Liver (tissue), 9 donors: ENCODE data around the gene MGAT4A. TPM values are rescaled to one million over a fixed set of nuclear protein-coding genes. Genes with fewer than 3 reads are reported as not detected.

Source experiments
- DNase-seq: peaks from one replicate; pipeline ENCODE4 v3.0.0-alpha.2; 2017; ENCODE audit warnings: low spot score
- H3K27ac ChIP-seq, 2 donors: one replicate each; pipeline ENCODE4 v1.7.0; 2013; ENCODE audit warnings: inconsistent platforms in 2 of 2, low read length in 2 of 2, control low read depth in 1 of 2, low read depth in 1 of 2, mild to moderate bottlenecking in 1 of 2
- H3K27me3 ChIP-seq, 4 donors: one replicate each; pipeline versions ENCODE4 v1.6.1 to v1.7.0; 2013; ENCODE audit warnings: low read length in 3 of 4, inconsistent platforms in 1 of 4, mild to moderate bottlenecking in 1 of 4, moderate library complexity in 1 of 4; ENCODE audit not compliant: control insufficient read depth in 4 of 4, insufficient read depth in 4 of 4
- H3K36me3 ChIP-seq, 4 donors: one replicate each; pipeline versions ENCODE4 v1.6.1 to v1.7.0; 2013; ENCODE audit warnings: low read length in 3 of 4, mild to moderate bottlenecking in 3 of 4, low read depth in 1 of 4, moderate library complexity in 1 of 4; ENCODE audit not compliant: control insufficient read depth in 4 of 4, insufficient read depth in 3 of 4
- H3K4me1 ChIP-seq, 4 donors: one replicate each; pipeline versions ENCODE4 v1.6.1 to v1.7.0; 2013; ENCODE audit warnings: low read length in 3 of 4, mild to moderate bottlenecking in 3 of 4, moderate library complexity in 1 of 4; ENCODE audit not compliant: control insufficient read depth in 4 of 4, insufficient read depth in 4 of 4
- H3K4me3 ChIP-seq, 3 donors: one replicate each; pipeline versions ENCODE4 v1.6.1 to v1.7.0; 2013; ENCODE audit warnings: low read length in 3 of 3, control low read depth in 1 of 3, low read depth in 1 of 3, mild to moderate bottlenecking in 1 of 3
- H3K9ac ChIP-seq, 2 donors: one replicate each; pipeline ENCODE4 v1.7.0; 2013; ENCODE audit warnings: low read length in 2 of 2, mild to moderate bottlenecking in 2 of 2, moderate library complexity in 2 of 2, control low read depth in 1 of 2, low read depth in 1 of 2
- H3K9me3 ChIP-seq, 4 donors: one replicate each; pipeline versions ENCODE4 v1.6.1 to v1.7.0; 2013; ENCODE audit warnings: low read length in 3 of 4; ENCODE audit not compliant: control insufficient read depth in 4 of 4
- CTCF ChIP-seq: fragments of 150-350 bp; IDR thresholded peaks from 2 replicates; pipeline ENCODE4 v1.5.1; 2017; ENCODE audit warnings: improper control_type of control experiment, low read depth, low read length; ENCODE audit not compliant: missing input control
- EGR1 ChIP-seq, 2 donors: IDR thresholded peaks; 2 replicates each; pipeline ENCODE4 v1.6.1; 2016 to 2018; ENCODE audit warnings: antibody characterized with exemption in 2 of 2, low read depth in 2 of 2
- FOXA1 ChIP-seq: IDR thresholded peaks from 2 replicates; pipeline ENCODE4 v1.6.1; 2016; ENCODE audit warnings: antibody characterized with exemption
- FOXA2 ChIP-seq: IDR thresholded peaks from 2 replicates; pipeline ENCODE4 v1.6.1; 2016; ENCODE audit warnings: antibody characterized with exemption
- GABPA ChIP-seq, 2 donors: IDR thresholded peaks in 1 of 2; conservative IDR thresholded peaks in 1 of 2; 2 replicates each; pipeline ENCODE4 v1.6.1; 2016; ENCODE audit warnings: antibody characterized with exemption in 2 of 2, mild to moderate bottlenecking in 1 of 2, moderate library complexity in 1 of 2
- HNF4A ChIP-seq, 2 donors: conservative IDR thresholded peaks; 2 replicates each; pipeline ENCODE4 v1.6.1; 2016; ENCODE audit warnings: antibody characterized with exemption in 2 of 2, mild to moderate bottlenecking in 2 of 2
- HNF4G ChIP-seq: IDR thresholded peaks from 2 replicates; pipeline ENCODE4 v1.6.1; 2016; ENCODE audit warnings: antibody characterized with exemption
- JUND ChIP-seq, 2 donors: IDR thresholded peaks; 2 replicates each; pipeline ENCODE4 v1.6.1; 2016; ENCODE audit warnings: antibody characterized with exemption in 2 of 2
- MAX ChIP-seq: IDR thresholded peaks from 2 replicates; pipeline ENCODE4 v1.6.1; 2016; ENCODE audit warnings: antibody characterized with exemption
- NR2F2 ChIP-seq: IDR thresholded peaks from 2 replicates; pipeline ENCODE4 v1.6.1; 2016; ENCODE audit warnings: antibody characterized with exemption
- RAD21 ChIP-seq, 2 donors: IDR thresholded peaks; 2 replicates each; pipeline ENCODE4 v1.6.1; 2016; ENCODE audit warnings: antibody characterized with exemption in 2 of 2, mild to moderate bottlenecking in 2 of 2
- RXRA ChIP-seq, 2 donors: IDR thresholded peaks; 2 replicates each; pipeline ENCODE4 v1.6.1; 2017 to 2018; ENCODE audit warnings: antibody characterized with exemption in 2 of 2, mild to moderate bottlenecking in 1 of 2
- SP1 ChIP-seq: IDR thresholded peaks from 2 replicates; pipeline ENCODE4 v1.6.1; 2018; ENCODE audit warnings: antibody characterized with exemption, mild to moderate bottlenecking
- TAF1 ChIP-seq: conservative IDR thresholded peaks from 2 replicates; pipeline ENCODE4 v1.6.1; 2016; ENCODE audit warnings: antibody characterized with exemption, mild to moderate bottlenecking
- YY1 ChIP-seq: IDR thresholded peaks from 2 replicates; pipeline ENCODE4 v1.6.1; 2016; ENCODE audit warnings: antibody characterized with exemption, mild to moderate bottlenecking
- WGBS: extraction: QIAGEN DNeasy Blood & Tissue Kit; methylation state at CpG from one replicate; pipeline ENCODE4 v1.1.7; 2013; 5-methylcytosine and 5-hydroxymethylcytosine counted together
- polyA plus RNA-seq, 2 donors: library from polyadenylated mRNA; stranded (reverse) in 1 of 2; unstranded in 1 of 2; fragments of 200-250 nt in 1 of 2; fragments of >200 nt in 1 of 2; fragmentation: Nextera tagmentation in 1 of 2; extraction: Ambion mirVana in 1 of 2; gene quantifications; one replicate each; pipeline versions ENCODE4 v1.2.1 to v1.2.3, GENCODE V29; 2013 to 2015
- total RNA-seq, 2 donors: library from RNA; depleted of rRNA; stranded (reverse); fragments of >200 nt; gene quantifications; one replicate each; pipeline ENCODE4 v1.2.3, GENCODE V29; 2014
- TF ChIP-seq, protein P1 (sequence below): IDR thresholded peaks from 2 replicates; pipeline ENCODE4 v1.6.1; 2016; ENCODE audit warnings: antibody characterized with exemption
- TF ChIP-seq, protein P2 (sequence below): IDR thresholded peaks from 2 replicates; pipeline ENCODE4 v1.6.1; 2016; ENCODE audit warnings: antibody characterized with exemption, mild to moderate bottlenecking
- TF ChIP-seq, protein P3 (sequence below): IDR thresholded peaks from 2 replicates; pipeline ENCODE4 v1.6.1; 2016; ENCODE audit warnings: antibody characterized with exemption
- donor health status: healthy.
- donor health status: healthy.
- donor health status: healthy.
- donor health status: healthy.
- donor health status: healthy.

MGAT4A gene
- total and polyA plus RNA-seq, 4 donors, result 2.7 to 17.3 (median 5.4) TPM

GRCh38 chr2:98615481-98615880 is 115.5 kb downstream of the MGAT4A start:
- 96% methylated on average over 5 of the region's 5 CpGs for WGBS
- peaks cover 3 to 54% (median 46%) of the 10 kb centered on the region in 4 donors for H3K36me3 ChIP-seq

More at GRCh38 chr2:98615481-98615880, 115.5 kb downstream of the MGAT4A start:
- Histone ChIP-seq H3K27me3 (no peaks in the 10 kb centered on the region), H3K4me3 (no peak overlapping the region), H3K9ac (no peak overlapping the region), H3K27ac (no peak overlapping the region), H3K9me3 (no peaks in the 10 kb centered on the region), H3K4me1 (peaks cover under 1 to 2% (median 1%) of the 10 kb centered on the region in 4 donors)
- no peak for TF ChIP-seq GABPA (IDR thresholded peaks at IDR 0.05 in 1 of 2, conservative IDR thresholded peaks at IDR 0.05 in 1 of 2)
- no peak for TF ChIP-seq NR2F2
- TF ChIP-seq EGR1 (IDR thresholded peaks at IDR 0.05; ENCODE audit: low read depth in 2 of 2), result no peak
- no peak for TF ChIP-seq FOXA2
- no peak for TF ChIP-seq MAX
- TF ChIP-seq, protein P1, sequence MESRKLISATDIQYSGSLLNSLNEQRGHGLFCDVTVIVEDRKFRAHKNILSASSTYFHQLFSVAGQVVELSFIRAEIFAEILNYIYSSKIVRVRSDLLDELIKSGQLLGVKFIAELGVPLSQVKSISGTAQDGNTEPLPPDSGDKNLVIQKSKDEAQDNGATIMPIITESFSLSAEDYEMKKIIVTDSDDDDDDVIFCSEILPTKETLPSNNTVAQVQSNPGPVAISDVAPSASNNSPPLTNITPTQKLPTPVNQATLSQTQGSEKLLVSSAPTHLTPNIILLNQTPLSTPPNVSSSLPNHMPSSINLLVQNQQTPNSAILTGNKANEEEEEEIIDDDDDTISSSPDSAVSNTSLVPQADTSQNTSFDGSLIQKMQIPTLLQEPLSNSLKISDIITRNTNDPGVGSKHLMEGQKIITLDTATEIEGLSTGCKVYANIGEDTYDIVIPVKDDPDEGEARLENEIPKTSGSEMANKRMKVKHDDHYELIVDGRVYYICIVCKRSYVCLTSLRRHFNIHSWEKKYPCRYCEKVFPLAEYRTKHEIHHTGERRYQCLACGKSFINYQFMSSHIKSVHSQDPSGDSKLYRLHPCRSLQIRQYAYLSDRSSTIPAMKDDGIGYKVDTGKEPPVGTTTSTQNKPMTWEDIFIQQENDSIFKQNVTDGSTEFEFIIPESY, result no peak
- no peak for TF ChIP-seq HNF4A (conservative IDR thresholded peaks at IDR 0.05)
- no peak for TF ChIP-seq CTCF
- no peak for TF ChIP-seq RAD21 (IDR thresholded peaks at IDR 0.05)
- no peak for TF ChIP-seq SP1
- no peak for TF ChIP-seq FOXA1
- TF ChIP-seq YY1, result no peak
- no peak for TF ChIP-seq TAF1
- TF ChIP-seq HNF4G, result no peak
- TF ChIP-seq JUND (IDR thresholded peaks at IDR 0.05), result no peak
- TF ChIP-seq, protein P2, sequence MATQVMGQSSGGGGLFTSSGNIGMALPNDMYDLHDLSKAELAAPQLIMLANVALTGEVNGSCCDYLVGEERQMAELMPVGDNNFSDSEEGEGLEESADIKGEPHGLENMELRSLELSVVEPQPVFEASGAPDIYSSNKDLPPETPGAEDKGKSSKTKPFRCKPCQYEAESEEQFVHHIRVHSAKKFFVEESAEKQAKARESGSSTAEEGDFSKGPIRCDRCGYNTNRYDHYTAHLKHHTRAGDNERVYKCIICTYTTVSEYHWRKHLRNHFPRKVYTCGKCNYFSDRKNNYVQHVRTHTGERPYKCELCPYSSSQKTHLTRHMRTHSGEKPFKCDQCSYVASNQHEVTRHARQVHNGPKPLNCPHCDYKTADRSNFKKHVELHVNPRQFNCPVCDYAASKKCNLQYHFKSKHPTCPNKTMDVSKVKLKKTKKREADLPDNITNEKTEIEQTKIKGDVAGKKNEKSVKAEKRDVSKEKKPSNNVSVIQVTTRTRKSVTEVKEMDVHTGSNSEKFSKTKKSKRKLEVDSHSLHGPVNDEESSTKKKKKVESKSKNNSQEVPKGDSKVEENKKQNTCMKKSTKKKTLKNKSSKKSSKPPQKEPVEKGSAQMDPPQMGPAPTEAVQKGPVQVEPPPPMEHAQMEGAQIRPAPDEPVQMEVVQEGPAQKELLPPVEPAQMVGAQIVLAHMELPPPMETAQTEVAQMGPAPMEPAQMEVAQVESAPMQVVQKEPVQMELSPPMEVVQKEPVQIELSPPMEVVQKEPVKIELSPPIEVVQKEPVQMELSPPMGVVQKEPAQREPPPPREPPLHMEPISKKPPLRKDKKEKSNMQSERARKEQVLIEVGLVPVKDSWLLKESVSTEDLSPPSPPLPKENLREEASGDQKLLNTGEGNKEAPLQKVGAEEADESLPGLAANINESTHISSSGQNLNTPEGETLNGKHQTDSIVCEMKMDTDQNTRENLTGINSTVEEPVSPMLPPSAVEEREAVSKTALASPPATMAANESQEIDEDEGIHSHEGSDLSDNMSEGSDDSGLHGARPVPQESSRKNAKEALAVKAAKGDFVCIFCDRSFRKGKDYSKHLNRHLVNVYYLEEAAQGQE, result no peak
- no peak for TF ChIP-seq RXRA (IDR thresholded peaks at IDR 0.05)
- TF ChIP-seq, protein P3, sequence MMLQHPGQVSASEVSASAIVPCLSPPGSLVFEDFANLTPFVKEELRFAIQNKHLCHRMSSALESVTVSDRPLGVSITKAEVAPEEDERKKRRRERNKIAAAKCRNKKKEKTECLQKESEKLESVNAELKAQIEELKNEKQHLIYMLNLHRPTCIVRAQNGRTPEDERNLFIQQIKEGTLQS, result no peak
- DNase-seq, result no peak
